Inferior parietal cortex (tissue), 1 donor: ENCODE results near the gene PGC.

Experiments used
- DNase-seq: peaks from one replicate; pipeline ENCODE4 v3.0.0-alpha.2; 2016; ENCODE audit errors: extremely low spot score

The PGC gene

DNA sequence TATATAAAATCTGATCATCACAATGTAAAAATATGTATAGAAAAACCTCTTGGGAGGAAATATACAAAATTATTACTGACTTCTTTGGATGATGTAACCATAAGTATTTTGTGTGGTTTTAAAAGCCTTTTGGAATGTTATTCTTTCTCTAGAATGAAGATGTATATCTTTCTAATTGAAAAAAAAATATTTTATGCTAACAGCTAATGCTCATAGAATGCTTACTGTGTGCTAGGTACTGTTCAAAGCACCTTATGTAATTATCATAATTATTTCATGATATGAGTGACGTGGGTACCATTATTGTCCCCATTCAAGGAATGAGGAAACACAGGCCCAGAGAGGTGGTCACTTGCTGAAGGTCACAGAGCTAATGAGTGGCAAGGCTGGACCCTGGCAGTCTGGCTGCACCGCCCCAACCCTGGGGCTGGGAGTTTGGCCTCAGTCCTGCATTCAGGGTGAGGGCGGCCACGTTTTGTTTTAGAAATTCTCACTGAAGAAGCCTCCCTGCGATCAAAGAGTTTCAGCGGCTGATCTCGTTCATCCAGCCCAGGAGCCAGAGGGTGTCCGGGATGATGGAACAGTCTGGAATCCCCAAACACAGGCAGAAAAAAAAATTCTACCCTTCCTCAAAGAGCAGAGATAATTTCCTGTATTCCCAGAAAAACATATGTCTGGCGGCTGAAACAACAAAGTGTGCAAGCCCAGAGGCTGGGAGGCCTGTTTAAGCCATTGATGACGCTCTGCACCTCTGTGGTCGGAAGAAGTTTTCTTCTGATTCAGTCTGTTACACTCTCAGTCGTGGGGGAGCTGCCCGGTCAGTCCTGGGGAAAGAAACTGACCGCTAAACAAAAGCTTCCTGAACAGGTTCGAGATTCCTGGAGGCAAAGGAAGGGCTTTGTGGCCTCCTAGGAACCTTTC lies 49.1 kb downstream of the PGC start:
- DNase-seq = no peak

DNA sequence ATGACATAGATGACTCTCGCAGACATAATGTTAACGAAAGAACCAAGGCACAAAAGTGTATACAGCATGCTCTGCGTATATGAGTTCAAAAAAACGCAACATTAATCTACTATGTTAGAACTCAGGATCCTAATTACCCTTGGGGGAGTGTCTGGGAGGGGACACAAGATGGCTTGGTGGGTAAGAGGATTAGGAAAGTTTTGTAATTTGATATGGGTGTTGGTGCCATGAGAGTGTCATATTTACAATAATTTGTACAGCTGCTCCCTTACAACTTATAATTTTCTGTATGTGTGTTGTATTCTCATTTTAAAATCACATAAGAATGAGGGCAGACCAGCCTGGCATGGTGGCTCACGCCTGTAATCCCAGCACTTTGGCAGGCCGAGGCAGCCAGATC lies 50.4 kb downstream of the PGC start:
- DNase-seq = no peak

DNA sequence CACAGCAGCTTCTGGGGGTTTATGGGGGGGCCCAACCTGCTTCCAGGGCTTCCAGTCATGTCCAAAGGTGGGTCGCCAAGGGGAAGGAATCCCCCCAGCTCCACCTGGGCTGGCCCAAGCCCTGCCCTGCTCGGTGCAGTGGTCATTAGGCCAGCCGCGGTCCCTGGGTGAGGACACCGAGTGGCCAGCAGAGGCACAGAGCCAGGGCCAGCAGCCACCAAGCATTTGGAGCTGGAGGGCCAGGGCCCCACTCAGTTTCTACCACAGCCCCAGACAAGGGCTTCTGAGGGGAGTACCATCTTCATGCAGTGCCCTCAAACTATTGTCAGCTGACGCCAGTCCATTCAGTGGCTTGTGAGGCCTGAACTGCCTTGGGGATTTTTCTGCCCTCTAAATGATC lies 51.4 kb downstream of the PGC start:
- no peak for DNase-seq

DNA sequence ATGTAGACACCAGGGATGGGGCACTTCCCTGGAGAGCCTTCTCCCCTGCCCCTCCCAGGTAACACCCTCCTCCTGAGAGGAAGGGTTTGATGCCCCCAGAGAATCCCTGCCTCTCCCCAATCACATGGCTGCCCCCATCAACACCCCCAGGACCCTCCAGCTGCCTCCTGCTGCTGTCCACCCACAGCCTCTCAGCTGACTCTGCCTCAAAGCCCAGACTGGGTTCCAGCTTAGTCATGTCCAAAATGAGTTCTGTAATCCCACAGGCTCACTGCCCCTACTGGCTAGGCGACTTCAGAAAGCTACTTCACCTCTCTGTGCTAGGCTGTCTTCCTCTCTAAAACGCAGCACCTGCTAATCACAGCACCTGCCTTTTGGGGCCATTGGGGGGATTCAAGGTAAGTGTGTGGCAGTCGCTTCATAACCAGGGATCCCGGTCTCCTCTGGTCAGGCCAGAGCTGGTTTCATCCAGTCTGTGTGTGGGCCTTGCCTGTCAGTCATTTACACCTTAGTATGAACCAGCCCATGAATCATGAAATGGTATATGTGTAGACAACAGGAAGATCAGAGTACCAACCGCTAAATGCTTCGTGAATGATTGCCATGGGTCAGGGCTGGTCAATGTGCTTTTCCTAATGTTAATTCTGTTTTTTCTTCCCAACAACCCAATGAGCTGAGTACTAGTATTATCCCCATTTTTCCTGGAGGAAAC lies 52.2 kb downstream of the PGC start:
- peak; percentile 13 for DNase-seq

DNA sequence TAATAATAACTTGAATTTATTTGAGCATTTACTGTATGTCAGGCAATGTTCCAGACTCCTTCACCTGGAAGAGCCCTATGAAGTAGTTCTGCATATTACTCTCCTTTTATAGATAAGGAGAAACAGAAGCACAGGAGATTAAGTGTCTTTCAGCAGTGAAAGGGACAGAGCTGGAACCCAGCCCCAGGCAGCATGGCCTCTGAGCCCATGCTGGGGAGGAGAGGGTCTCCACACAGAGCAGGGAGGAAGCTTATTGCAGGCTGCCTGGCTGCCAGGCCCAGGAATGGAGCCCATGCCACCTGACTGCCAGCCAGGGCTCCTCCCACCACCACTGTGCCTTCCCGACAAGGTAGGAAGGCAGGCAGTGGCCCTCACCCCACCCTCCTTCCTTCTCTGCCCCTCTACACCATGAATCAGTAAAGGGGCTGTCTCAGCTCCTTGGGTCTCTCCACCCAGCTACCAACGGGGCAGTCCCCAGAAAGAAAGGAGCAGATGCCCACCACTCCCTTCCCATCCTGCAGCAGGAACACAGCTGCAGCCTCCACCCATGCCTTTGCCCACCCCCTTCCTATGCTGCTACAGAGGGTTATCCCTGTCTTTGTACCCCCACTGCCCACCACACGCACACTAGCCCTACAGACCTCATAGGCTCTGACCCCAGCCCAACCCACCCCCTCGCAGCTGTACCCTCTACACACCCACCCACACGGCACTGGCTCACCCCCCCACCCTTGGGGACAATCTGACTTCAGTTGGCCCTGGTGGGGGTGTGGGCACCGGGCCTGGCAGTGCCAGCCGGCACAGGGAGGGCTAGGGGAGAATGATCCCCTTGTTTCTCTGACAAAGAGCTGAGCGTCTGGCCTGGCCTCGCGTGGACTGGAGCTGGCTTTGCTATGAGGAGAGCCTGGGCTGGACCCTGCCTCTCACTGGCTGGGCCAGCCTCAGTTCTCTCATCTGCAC lies 53.6 kb downstream of the PGC start:
- peak; percentile 82 for DNase-seq

DNA sequence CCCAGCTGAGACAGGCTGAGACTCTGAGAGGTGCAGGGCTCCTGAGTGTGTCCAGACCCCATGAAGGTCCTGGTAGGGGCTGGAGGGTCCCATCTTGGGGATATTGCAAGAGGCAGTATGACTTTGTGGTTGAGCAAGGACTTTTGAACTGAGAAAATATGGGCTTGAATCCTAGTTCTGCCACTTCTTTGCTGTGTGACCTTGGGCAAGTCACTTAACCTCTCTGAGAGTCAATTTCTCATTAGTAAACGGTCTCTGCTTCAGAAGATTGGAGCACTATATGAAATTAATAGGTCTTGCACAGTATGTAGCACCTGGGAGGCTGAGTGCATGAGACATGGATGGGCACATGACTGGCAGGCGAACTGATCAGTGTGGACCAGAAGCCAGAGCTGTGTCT lies 54.5 kb downstream of the PGC start:
- peak; percentile 22 for DNase-seq

DNA sequence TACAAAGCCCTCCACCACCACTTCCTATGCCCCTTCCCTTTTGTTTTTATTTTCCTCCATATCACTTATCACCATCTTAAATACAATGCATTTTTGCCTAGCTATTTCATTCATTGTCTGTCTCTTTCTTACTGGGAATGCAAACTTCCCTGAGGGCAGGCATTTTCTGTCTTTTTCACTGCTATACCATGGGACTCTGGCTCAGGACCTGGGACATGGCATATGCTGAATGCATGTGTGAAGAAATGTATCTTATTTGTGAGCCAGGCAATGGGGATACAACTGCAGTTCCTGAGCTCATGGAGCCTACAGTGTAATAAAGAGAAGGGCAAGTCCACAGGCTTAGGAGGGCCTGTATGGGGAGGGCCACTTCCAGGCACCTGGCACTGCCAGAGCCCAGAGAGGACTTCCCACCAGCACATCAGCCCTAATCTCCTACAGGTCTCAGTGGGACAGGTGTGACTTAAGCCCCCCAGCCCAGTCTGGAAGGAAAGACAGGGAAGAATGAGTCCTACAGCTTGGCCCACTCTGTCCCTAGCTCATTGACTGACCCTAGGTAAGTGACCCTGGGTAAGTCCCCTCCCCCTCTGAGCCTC lies 55.0 kb downstream of the PGC start:
- no peak for DNase-seq

DNA sequence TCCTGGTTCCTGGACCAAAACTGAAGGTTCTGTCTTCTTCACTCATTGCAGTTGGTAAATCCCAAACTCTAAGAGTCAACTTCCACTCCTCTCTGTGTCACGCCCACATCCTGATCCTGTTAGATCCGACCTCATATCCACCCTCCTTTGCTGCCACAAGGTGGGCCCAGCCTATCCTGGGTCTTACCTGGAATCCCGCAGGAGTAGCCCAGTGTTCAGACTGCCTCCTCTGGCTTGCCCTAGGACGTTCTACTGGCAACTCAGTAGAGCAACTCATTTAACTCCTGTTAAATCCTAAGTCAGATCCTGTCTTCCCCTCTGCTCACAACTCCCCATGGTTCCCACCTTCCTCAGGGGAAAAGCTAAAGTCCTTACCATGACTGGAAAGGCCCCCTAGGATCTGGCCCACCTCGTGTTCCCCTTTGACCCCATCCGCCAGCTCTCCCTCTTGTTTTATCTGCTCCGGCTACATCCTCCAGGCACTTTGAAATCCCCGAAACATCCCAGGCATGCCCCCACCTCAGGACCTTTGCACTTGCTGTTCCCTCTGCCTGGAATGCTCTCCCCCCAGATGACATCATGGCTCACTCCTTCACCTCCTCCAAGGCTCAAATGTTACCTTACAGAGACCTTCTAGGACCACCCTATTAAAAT lies 55.6 kb downstream of the PGC start:
- no peak for DNase-seq

DNA sequence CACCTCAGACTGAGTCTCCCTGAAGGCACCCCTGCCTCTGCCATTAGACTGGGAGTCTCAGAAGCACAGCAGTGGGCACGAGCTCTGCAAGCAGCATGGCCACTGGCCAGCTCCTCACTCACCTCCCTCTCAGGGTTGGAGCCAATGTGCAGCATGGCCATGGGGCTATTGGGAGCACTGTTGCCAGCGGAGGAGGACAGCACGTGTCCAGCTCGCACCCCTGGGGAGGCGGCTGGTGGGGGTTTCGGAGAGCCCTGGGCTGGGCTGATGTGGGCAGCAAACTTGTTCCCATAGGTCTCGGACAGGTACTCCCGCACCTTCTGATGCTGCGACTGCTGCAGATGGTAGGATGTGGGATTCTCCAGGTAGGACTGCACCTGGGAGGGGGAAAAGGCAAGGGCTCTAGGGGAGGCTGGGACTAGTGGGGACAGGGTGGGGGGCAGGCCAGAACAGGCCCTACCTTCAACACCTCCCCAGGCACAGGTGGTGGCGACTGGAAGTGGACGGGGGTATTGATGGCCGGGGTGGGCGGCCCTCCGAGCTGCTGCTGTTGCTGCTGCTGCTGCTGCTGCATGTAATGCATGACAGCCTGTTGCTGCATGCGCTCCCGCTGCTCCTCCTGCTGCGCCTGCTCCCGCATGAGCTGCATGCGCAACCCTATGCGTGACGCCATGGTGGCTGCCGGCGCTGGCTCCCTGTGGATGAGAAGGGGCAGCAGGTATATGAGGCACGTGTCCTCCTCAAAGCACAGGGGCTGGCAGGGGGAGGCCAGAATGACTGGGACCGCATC lies 56.5 kb downstream of the PGC start:
- DNase-seq = no peak

DNA sequence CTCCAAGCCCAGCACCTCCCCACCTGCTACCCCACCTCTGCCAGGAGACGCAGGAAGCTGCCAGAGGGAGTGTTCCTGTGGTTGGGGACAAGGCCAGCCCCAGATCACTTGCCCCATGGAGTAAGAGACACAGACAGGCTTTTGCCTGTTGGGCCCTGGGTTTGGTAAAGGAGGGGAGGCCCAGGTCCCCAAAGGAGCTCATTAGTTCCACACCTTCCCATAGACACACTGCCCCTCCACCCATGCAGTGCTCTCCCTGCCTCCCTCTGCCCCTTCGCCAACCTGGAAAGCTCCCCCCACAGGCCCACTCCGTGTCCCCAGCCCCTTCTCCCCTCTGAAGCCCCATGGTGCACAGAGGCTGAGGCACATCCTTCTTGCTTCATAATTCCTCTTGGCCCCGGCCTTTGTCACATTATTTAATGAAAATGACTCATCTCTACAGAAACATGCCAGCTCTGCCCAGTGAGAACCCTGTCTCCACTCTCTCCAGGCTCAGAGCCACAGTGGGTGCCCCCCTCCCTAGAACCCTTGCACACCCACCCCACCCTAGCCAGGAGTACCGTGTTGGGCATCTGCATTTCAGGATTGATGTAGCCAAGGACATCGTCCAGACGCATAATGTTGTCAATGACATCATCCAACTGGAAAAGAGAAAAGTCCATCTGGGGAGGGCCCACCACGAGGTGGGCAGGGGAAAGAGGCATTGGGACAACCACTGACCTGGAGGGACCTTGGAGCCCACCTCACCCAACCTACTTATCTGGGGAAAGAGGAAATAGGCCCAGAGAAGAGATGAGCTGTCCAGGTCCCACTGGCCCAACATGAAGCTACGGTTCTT lies 57.8 kb downstream of the PGC start:
- DNase-seq = no peak

DNA sequence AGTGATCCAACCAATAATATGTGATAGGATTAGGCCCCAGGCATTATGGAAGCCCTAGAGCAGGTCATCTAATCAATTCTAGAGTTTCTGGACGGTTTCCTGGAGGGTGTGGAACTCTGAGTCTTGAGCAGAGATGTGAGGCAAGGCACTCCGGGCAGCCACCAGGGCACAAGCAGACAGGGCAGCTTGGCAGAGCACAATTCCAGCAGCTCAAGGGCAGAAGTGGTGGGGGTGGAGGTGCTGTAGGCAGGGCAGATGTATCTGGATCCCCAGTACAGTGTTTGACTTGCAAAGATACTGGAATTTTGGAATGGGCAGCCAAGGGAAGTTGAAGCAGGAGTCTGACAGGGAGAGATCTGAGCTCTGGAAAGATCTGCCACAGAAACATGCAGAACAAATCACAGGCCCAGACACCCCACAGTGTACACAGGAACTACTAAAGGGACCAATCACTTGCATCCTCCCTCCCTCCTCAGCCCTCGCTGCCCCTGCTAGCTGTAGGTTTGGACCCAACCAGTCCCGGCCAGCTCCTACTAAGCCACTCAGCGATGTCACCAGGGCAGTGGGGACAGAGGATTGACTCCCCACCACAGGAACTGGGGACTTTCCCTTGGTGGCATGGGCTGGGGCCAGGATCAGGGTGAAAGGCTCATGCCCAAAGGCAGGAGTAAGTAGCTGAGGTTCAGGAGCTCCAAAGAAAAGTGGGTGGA lies 58.8 kb downstream of the PGC start:
- no peak for DNase-seq

DNA sequence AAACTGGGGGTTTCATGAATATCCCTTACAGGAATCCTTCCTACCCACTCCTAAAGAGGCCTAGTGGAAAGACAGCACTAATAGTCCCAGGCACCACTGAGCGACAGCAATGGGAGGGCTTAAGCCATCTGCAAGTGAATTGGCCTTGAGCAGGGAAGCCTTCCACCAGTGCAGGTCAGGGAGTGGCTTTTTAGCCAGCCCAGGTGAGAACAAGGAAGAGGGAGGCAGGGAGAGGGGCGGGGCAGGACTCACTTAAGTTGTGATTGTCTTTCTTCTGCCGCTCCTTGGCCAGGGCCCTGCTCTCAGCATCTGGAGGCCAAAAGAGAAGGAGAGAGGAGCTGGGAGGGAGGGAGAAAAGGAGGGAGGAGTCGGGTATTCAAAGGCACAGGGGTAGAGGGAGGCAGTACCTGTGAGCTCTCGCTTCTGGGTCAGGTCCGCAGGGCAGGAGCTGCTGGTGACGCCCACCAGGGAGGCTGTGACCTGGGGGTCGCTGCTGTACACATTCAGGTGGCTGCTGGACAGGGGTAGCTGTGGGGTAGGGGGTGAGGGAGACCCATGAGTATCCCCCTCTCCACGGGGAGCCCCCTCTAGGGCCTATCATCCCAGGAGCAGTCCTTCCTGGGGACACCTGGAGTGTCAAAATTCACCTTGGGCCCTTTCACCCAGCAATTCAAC lies 59.6 kb downstream of the PGC start:
- DNase-seq = no peak
